Non-pigmented ciliary epithelial cell (primary cell): ENCODE measurements around the gene EFHD1.

Source experiments
- DNase-seq: peaks from one replicate; pipeline ENCODE4 v3.0.0-alpha.2; 2010; ENCODE audit warnings: low read depth

Gene EFHD1

DNA sequence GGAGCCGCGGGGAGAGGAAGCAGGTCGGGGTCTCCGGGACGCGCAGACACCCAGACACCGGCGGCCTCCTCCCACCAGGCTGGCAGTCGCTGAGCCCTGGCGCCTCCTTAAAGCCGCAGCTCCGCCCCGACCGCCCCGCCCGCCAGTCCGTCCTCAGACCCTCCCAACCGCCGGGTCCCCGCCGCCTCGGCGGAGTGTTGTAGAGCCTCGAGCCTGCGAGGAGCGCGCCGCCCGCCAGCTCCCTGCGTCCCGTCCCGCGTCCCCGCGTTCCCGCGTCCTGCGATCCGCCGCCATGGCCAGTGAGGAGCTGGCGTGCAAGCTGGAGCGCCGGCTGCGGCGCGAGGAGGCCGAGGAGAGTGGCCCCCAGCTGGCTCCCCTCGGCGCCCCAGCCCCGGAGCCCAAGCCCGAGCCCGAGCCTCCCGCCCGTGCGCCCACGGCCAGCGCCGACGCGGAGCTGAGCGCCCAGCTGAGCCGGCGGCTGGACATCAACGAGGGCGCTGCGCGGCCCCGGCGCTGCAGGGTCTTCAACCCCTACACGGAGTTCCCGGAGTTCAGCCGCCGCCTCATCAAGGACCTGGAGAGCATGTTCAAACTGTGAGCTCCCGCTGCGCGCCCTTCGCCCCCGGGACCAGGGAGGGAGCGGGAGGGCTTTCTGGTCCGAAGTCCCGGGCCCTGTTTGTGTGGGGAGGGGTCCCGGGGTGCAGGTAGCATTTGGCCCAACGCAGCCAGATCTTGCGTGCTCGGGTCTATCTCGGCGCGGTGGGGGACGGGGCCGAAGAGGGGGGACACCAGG is at the start of gene EFHD1:
EFHD1 (plus strand) TSS at position 192 of the 793 bp plus-strand sequence; CDS start at position 293, 101 bp downstream.
- DNase-seq, result no peak

GRCh38 chr2:232584238-232584637 is 49.2 kb upstream of the EFHD1 start:
- DNase-seq, result no peak

- DNase-seq, result no peak
These were observed 46.4 kb upstream of the EFHD1 start for GRCh38 chr2:232586943-232587505.

- no peak for DNase-seq
These were observed 45.9 kb upstream of the EFHD1 start for GRCh38 chr2:232587512-232587911.

GRCh38 chr2:232588031-232588430 is 45.4 kb upstream of the EFHD1 start:
- DNase-seq, result no peak

DNA sequence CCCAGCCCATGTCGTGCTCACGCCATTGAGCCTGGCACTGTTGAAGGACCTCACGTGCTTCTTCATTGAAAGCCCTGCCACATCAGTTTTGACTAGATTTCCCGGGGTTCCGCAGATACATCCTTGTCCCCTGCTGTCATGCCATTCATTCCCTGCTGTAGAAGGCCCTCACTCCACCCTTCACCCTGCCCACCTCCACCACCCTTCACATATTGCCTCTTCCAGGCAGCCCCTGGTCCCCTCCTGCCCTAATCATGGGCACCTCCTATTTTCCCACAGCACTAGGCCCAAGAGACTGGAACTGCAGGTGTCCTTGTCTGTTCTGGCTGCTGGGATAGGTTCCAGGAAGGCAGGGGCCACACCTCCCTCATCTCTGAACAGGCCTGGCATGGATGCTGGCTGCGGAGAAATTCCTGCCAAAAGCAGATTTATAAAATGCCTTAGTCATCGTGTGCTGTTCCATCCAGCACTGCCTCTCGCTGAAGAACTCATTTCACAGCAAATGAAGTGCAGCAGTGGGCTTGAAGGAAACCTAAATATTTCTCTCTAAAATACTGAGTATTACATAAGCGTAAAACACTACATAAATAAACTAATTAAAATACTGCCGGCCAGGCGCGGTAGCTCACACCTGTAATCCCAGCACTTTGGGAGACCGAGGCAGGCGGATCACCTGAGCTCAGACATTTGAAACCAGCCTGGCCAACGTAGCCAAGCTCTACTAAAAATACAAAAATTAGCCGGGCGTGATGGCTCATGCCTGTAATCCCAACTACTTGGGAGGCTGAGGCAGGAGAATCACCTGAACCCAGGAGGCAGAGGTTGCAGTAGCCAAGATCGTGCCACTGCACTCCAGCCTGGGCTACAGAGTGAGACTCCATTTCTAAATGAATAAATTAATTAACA is 44.5 kb upstream of the EFHD1 start:
- DNase-seq, result peak; percentile 24

DNA sequence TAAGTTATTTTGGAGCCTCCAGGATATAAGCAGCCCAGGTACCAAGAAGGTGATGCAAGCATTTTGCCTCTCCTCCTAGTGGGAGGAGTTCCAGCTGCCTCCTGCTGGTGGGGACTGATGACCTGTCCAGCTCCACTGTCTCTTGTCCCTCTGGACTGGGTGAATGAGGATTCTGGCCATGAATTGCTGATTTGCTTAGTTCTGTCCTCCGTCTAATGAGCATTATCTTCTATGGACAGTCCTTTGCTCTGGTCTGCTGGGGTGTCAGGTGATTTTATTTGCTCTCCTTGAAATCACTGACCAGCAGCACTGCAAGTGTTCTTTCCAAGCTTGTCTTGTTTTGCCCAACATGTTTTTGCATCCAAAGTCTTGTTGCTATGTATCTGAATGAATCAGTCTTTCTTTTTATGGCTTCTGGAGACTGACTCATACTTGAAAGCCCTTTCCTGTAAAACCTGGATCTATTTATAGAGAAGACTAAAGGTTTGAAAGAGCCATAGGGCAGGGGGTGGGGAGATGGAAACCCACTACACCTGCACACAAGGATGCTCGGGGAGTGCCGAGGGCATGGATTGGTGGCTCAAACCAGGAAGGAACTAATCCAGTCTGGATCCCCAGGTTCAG is 40.5 kb upstream of the EFHD1 start:
- peak; percentile 61 for DNase-seq

DNA sequence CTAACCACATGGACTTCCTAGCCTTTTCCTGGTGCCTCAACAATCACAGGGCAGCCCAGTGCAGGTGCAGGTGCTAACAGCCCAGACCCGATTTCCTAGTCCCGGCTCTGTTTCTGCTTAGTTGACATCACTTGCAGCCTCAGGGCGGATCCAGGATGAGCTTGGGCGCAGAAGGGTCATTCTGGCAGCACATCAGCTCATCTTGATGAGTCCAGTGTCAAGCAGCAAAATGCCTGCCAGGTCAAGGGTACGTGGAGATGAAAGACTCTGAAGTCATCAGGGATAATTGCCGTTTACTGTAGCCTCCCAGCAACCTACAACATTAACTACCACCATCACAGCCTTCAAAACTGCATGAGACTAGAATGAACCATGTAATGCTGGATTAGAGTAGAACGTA is 39.4 kb upstream of the EFHD1 start:
- DNase-seq, result no peak

DNA sequence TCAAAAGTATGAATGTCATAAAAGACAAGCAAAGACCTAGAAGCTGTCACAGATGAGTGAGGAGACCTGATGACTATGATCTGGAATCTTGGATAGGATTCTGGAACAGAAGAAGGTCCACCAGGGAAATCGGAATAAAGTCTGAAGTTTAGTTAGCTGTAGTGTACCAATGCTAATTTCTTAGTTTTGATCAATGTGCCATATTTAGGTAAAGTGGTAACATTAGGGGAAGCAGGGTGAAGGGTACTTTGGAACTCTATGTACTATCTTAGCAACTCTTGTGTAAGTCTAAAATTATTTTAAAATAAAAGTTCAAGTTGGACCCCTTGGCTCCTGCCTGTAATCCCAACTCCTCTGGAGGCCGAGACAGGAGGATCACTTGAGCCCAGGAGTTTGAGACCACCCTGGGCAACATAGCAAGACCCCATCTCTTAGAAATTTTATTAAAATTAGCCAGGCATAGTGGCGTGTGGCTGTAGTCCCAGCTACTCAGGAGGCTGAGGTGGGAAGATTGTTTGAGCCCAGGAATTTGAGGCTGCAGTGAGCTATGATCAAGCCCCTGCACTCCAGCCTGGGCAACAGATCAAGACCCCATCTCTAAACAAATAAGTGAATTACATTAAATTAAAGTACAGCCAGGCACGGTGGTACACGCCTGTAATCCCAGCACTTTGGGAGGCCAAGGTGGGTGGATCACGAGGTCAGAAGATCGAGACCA is 35.9 kb upstream of the EFHD1 start:
- no peak for DNase-seq

- no peak for DNase-seq
These were observed 35.1 kb upstream of the EFHD1 start for GRCh38 chr2:232598293-232598692.

DNA sequence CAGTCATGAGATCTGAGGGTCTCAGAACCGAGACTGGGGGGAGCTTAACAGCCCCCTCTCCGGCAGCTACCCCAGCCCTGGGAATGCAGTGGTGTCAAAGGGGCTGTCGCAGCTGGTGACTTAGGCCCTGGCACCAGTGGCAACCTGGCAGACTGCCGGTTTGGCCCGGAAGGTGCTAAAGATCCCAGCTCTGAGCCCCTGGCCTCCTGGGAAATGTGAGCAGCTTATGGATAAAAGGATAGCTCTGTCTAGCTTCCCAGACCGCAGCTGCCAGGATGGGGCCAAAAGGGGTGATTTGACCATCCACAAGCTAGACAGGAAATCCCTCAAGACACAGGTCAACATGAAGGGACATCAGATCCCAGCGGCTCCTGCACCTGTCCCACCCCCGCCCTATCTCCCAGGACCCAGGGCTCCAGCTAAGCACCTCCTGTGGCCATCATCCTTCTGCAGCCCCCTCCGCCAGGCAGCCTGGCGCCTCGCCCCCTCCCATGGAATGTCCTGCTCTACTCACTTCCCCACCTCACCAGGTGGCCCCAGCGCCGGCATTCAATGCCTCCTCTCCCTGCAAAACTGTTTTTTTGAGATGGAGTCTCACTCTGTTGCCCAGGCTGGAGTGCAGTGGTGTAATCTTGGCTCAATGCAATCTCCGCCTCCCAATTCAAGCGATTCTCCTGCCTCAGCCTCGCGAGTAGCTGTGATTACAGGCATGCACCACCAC is 33.2 kb upstream of the EFHD1 start:
- DNase-seq, result no peak

- DNase-seq, result no peak
These were observed 30.1 kb upstream of the EFHD1 start for GRCh38 chr2:232603283-232603682.

DNA sequence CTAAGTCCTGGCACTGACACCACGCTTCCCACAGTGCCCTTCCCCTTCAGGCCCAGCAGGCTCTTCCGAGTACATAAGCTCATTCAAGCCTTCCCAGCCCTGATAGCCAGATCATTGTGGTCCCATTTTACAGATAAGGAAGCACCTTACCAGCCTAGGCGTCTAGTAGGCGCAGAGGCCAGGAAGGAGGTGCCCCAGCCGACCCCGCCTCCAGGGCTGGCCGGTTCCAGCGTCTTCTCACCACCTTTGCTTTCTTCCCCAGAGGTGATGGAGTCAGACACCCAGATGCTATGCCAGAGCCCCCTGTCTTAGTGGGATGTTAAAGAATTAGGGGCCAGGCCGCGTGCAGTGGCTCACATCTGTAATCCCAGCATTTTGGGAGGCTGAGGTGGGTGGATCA is 28.9 kb upstream of the EFHD1 start:
- DNase-seq, result no peak

DNA sequence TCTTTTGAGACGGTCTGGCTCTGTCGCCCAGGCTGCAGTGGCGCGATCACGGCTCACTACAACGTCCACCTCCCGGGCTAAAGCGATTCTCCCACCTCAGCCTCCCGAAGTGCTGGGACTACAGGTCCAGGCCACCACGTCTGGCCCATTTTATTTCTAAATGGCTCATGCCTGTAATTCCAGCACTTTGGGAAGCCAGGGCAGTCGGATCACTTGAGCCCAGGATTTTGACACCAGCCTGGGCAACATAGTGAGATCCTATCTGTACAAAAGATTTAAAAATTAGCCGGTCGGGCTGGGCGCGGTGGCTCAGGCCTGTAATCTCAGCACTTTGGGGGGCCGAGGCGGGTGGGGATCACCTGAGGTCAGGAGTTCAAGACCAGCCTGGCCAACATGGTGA is 26.4 kb upstream of the EFHD1 start:
- DNase-seq, result no peak

DNA sequence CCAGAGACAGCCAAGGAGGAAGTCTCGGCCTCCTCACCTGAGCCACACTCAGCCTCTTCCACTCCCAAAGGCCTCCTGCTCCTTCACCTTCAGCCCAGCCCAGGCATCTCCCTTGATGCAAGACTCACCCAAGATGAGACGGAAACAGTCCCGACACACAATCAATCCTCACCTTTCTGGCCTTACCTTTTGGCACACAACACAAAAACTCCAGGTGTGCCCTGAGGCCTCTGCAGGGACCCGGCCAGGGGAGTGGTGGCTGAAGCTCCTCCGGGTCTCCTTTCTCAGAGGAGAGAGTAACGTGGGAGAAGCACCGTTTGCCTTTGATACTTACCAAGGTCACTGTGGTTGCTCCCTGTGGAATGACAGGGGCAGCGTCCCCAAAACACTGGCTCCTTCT is 23.8 kb upstream of the EFHD1 start:
- DNase-seq, result no peak

DNA sequence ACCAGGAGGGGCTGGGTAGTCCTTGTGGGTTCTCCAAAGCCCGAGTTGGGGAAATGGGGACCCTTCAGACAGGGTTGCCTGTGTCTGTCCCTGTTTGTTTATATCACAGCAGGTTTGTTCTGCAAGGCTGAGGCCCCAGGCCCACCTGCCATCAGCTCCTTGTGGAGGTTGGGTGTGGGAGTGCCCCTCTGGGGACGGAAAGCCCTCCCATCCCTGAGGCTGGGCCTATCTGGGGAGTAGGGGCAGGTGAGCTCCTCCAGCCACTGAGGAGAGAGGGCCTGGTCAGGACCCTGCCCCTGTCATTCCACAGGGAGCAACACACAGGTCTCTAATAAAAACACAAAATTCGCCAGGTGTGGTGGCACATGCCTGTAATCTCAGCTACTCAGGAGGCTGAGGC is 23.3 kb upstream of the EFHD1 start:
- no peak for DNase-seq

GRCh38 chr2:232611061-232611460 is 22.3 kb upstream of the EFHD1 start:
- DNase-seq, result no peak

GRCh38 chr2:232611559-232612218 is 21.7 kb upstream of the EFHD1 start:
- peak; percentile 18 for DNase-seq

- DNase-seq, result no peak
These were observed 19.8 kb upstream of the EFHD1 start for GRCh38 chr2:232613538-232614134.

DNA sequence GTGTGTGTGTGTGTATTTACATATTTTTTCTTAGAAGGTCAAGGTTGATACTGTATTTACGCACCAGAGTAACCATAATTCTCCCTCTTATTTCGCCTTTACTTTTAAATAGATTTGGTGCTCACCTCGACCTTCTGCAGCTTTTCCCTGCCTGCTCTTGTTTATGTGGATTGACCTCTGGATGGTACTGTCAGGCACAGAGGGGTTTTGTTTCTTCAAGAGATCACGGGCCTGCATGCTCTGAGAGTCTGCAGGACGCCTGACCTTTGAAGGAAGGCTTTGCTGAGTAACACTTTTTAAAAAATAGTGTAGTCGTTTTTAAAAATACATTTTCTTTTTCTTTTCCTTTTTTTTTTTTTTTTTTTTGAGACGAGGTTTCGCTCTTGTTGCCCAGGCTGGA is 18.1 kb upstream of the EFHD1 start:
- no peak for DNase-seq
